Sigmoid colon (tissue), 3 donors: ENCODE data around the gene VPS13D.

Experiments
- POLR2A ChIP-seq, 2 donors: fragments of 450-650 bp; IDR thresholded peaks; one replicate each; pipeline ENCODE4 v1.6.1; 2016; ENCODE audit warnings: antibody characterized with exemption in 2 of 2, mild to moderate bottlenecking in 2 of 2, moderate library complexity in 2 of 2
- TF ChIP-seq, protein P1 (sequence below), 4 experiments: fragments of 450-650 bp in 3 of 4; fragments of 200-600 bp in 1 of 4; IDR thresholded peaks; one replicate each; pipeline ENCODE4 v1.5.1; 2016 to 2019; ENCODE audit warnings: antibody characterized with exemption in 4 of 4, mild to moderate bottlenecking in 3 of 4, moderate library complexity in 2 of 4

DNA sequence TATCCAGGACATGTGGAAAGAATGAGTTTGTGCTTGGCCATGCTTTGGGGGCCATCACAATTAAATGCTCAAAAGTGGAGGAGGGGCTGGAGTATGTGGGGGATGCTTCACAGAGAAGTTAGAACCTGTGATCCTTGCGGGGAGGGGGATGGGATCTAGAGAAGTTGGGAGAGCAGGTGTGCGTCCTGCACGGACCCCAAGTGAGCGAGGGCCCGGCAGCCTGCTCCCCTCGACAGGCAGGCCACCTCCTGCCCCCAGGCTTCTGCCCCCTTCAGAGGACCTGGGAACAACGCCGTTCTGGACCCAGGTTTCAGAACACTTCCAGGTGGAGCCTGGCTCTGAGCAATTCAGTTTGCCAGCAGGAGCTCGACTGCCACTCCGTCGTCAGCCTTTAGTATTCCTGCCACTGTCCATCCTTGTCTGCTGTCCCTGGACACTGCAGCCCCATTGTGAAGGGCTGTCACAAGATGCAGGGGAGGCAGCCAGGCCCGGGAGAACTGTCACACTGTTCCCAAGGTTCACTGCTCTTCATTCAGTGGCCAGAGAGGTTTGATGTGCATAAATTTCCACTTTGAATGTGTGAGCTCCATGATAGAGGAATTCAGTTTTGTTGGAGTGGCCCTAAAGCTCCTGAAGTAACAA lies 275.9 kb downstream of the VPS13D start:
- TF ChIP-seq, protein P1, sequence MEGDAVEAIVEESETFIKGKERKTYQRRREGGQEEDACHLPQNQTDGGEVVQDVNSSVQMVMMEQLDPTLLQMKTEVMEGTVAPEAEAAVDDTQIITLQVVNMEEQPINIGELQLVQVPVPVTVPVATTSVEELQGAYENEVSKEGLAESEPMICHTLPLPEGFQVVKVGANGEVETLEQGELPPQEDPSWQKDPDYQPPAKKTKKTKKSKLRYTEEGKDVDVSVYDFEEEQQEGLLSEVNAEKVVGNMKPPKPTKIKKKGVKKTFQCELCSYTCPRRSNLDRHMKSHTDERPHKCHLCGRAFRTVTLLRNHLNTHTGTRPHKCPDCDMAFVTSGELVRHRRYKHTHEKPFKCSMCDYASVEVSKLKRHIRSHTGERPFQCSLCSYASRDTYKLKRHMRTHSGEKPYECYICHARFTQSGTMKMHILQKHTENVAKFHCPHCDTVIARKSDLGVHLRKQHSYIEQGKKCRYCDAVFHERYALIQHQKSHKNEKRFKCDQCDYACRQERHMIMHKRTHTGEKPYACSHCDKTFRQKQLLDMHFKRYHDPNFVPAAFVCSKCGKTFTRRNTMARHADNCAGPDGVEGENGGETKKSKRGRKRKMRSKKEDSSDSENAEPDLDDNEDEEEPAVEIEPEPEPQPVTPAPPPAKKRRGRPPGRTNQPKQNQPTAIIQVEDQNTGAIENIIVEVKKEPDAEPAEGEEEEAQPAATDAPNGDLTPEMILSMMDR (IDR thresholded peaks at IDR 0.05): no peak
- no peak for TF ChIP-seq POLR2A (IDR thresholded peaks at IDR 0.05)
